SJCRH30 (cell line): ENCODE results near the gene OTOP3. TPM values are rescaled to one million over a fixed set of nuclear protein-coding genes. Genes with fewer than 3 reads are reported as not detected.

ENCODE experiments used
- DNase-seq, 2 experiments: peaks; one replicate each; pipeline ENCODE4 v3.0.0-alpha.2; 2015 to 2020
- H3K27ac ChIP-seq: fragments of 250-450 bp; sonication (Bioruptor Pico); 2 replicates; pipeline ENCODE4 v1.5.1; 2020; ENCODE audit warnings: mild to moderate bottlenecking, moderate library complexity
- H3K27me3 ChIP-seq: fragments of 250-450 bp; sonication (Bioruptor Pico); 2 replicates; pipeline ENCODE4 v1.5.1; 2020; ENCODE audit warnings: mild to moderate bottlenecking, moderate library complexity
- H3K36me3 ChIP-seq: fragments of 250-450 bp; sonication (Bioruptor Pico); 2 replicates; pipeline ENCODE4 v1.5.1; 2020; ENCODE audit warnings: mild to moderate bottlenecking, moderate library complexity
- H3K4me1 ChIP-seq: fragments of 250-450 bp; sonication (Bioruptor Pico); 2 replicates; pipeline ENCODE4 v1.5.1; 2020; ENCODE audit warnings: mild to moderate bottlenecking, moderate library complexity
- H3K4me3 ChIP-seq: fragments of 250-450 bp; sonication (Bioruptor Pico); 2 replicates; pipeline ENCODE4 v1.5.1; 2020; ENCODE audit warnings: mild to moderate bottlenecking, moderate library complexity
- H3K9me3 ChIP-seq: fragments of 250-450 bp; sonication (Bioruptor Pico); replicated peaks from 2 replicates; pipeline ENCODE4 v1.5.1; 2020; ENCODE audit warnings: mild to moderate bottlenecking, moderate library complexity
- total RNA-seq: library from RNA; depleted of rRNA; stranded (reverse); fragments of >200 nt; shearing (Covaris generic); gene quantifications from 2 replicates; pipeline ENCODE4 v1.2.3, GENCODE V29; 2014; rRNA removed

OTOP3 gene, protein sequence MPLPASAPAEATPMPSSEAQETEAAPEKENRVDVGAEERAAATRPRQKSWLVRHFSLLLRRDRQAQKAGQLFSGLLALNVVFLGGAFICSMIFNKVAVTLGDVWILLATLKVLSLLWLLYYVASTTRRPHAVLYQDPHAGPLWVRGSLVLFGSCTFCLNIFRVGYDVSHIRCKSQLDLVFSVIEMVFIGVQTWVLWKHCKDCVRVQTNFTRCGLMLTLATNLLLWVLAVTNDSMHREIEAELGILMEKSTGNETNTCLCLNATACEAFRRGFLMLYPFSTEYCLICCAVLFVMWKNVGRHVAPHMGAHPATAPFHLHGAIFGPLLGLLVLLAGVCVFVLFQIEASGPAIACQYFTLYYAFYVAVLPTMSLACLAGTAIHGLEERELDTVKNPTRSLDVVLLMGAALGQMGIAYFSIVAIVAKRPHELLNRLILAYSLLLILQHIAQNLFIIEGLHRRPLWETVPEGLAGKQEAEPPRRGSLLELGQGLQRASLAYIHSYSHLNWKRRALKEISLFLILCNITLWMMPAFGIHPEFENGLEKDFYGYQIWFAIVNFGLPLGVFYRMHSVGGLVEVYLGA
- not detected in 2 replicates for total RNA-seq

DNA sequence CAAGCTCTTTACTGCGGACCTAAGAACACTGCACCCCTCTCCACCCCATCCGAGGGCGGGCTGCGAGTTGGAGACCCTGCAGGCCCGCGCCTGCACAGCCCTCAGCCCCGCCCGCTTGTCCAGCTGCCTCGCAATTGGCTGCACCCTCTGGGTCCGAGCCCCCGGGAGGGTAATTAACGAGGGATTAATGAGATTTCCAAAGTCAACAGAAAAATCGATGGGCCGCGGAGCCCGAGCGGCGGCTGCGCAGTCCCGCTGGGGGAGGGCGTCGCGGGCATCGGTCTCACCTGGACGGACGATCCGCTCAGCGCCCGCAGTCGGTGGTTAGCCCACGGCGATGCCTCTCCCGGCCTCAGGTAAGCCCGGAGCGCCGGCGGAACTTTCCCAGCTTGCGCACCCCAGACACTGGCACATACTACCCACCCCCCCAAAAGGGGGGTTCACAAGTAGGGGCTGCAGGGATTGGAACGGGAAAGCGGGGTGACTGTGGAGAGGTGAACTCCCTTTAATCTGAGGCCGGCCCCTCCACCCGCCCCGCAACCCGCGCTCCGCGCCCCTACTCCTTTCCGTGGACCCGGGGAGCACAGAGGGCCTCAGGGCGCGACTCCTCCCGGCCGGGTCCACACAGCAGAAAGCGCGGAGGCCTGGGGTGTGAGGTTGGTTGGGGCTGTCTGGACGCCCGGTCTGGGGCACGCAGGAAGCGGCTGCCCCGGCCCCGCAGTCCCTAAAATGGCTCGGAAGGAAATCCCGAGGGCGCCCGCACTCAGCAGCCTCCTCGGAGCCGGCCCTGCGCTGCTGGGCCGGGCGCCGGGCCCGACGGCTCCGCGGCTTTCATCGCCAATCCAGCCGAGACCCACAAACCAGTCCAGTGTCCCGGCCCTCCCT lies at the start of gene OTOP3:
Gene OTOP3 (plus strand): TSS at position 314 of the 885 bp plus-strand sequence. CDS start 24 bp downstream, at position 338.
- Histone ChIP-seq H3K4me1 (no peaks in the 10 kb centered on the region), H3K27ac (no peak within 1 kb of the TSS), H3K36me3 (no peaks in the 10 kb centered on the region), H3K9me3 (no peaks in the 10 kb centered on the region), H3K27me3 (peaks cover 38% of the 10 kb centered on the region), H3K4me3 (no peak within 1 kb of the TSS)
- DNase-seq = no peak

DNA sequence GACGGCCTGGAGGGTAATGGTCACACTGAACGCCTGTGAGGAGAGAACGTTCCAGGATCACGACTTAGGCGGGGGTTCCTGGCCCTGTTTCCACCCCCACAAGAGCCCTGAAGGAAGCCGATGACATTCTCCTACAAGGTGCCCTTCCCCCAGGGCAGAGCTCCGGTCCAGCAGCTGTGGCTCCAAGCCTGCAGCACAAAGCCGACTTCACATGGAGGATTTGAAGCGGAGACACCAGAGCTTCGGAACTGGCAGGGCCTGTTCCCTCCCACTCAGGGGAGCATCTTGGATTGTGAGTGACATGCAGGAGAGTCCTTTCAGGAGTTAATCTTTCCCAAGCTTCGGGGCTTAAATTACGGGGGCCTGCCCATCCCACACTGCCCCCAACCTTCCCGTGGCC lies 47.2 kb upstream of the OTOP3 start:
- H3K27me3 ChIP-seq = peaks cover 52% of the 10 kb centered on the region
- H3K36me3 ChIP-seq = no peaks in the 10 kb centered on the region
- DNase-seq = no peak
- H3K9me3 ChIP-seq = no peaks in the 10 kb centered on the region
- no peak overlapping the region for H3K4me3 ChIP-seq
- no peak overlapping the region for H3K27ac ChIP-seq
- no peaks in the 10 kb centered on the region for H3K4me1 ChIP-seq

DNA sequence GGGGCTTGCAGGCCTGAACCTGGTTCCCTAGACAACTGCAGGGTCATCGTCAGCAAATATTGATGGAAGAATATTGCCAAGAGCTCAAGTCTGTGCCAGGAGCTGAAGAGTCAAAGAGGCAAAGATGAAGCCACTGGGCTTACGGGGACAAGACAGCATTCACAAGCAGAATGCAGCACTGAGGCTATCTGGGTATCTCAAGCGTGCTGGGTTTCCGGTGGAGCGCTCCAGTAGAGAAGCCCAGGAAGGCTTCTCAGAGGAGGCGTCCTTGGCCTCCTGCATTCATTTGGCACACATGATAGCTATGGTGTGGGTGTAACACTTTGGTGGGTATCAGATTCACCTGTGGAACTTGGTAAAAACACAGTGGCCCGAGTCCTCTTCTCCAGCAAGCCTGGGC lies 45.1 kb upstream of the OTOP3 start:
- Histone ChIP-seq H3K4me1 (no peaks in the 10 kb centered on the region), H3K4me3 (no peak overlapping the region), H3K27me3 (peaks cover 56% of the 10 kb centered on the region), H3K9me3 (no peaks in the 10 kb centered on the region), H3K27ac (no peak overlapping the region), H3K36me3 (no peaks in the 10 kb centered on the region)
- DNase-seq = no peak

DNA sequence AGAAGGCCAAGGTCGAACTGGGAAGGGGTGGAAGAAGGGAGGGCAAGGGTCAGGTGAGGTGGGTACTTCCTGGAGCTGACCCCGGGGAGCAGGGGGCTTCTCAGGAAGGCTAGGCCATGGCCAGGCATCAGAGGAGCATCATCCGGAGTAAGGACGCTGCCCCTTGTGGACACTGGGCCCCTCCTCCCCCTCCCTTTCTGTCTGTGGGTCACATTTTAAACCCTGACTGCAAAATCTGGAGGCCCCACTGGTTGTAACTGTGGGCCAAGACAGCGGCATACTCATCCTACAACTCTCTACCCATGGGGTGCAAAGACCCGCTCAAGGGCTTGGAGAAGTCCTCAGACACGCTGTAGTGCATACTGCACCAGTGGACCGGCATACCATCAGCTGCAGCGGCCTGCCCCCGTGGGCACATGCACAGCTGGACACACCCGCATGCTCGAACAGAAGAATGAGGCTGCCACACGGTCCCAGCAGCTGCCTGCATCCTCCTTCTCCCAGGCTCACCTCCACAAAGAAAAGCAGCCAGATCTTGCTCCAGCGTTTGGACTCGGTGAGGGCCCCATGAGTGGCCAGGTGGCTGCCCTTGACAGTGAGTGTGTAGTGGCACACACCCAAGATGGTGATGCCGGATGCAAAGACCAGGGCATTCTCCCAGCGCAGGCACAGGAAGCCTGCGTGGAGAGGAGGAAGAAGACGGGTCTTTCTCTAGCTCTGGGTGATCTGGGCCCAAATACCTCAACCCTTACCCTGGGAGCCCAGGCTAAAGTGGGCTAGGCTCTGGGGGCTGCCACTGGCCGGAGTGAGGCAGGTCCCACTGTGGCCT lies 43.5 kb upstream of the OTOP3 start:
- H3K4me3 ChIP-seq = no peak overlapping the region
- no peaks in the 10 kb centered on the region for H3K36me3 ChIP-seq
- no peaks in the 10 kb centered on the region for H3K9me3 ChIP-seq
- no peaks in the 10 kb centered on the region for H3K4me1 ChIP-seq
- no peak for DNase-seq
- no peak overlapping the region for H3K27ac ChIP-seq
- H3K27me3 ChIP-seq = peaks cover 62% of the 10 kb centered on the region

DNA sequence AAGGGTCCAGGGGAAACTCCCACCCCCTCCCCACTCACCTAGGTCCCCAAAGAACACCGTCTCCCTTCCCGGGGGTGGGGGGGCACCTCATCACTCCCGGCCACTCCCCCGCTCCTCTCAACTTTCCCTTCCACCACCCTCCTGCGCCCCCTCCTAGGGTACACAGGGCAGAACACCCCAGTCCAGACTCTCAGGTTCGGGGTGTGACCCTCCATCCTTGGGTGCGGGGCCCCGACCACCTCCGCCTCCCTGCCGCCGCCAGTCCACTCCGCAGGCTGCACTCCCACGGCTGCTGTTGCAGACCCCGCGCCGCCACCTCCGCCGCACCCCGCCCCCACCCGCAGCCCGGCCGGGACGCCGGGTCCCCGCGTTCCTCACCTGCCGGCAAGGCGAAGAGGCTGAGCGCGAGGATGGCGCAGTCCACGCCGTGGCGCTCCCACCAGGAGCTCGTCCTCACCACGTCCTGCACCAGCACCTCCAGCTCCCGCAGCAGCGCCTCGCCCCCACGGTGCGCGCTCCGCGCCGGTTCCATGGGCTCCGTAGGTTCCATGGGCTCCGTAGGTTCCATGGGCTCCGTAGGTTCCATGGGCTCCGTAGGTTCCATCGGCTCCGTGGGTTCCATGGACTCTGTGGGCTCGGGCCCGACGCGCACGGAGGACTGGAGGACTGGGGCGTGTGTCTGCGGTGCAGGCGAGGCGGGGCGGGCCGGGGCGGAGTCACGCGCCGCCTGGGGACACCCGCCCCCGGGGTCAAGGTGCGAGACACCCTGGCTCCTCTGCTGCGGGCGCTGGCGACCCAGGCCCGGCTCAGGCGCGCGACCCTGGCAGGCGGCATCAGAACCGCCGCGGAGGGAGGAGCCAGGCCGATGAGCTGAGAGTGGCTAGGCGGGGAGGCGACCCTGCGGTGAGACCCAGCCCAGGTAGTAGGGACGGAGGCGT lies 42.5 kb upstream of the OTOP3 start, which contains the start of gene FADS6:
Gene FADS6 (minus strand): TSS at position 660 of the 938 bp plus-strand sequence. CDS start 38 bp downstream, at position 622.
- Histone ChIP-seq H3K27ac (no peak within 1 kb of the TSS), H3K4me3 (no peak within 1 kb of the TSS), H3K9me3 (no peaks in the 10 kb centered on the region), H3K36me3 (no peaks in the 10 kb centered on the region), H3K27me3 (peaks cover 59% of the 10 kb centered on the region), H3K4me1 (no peaks in the 10 kb centered on the region)
- no peak for DNase-seq

DNA sequence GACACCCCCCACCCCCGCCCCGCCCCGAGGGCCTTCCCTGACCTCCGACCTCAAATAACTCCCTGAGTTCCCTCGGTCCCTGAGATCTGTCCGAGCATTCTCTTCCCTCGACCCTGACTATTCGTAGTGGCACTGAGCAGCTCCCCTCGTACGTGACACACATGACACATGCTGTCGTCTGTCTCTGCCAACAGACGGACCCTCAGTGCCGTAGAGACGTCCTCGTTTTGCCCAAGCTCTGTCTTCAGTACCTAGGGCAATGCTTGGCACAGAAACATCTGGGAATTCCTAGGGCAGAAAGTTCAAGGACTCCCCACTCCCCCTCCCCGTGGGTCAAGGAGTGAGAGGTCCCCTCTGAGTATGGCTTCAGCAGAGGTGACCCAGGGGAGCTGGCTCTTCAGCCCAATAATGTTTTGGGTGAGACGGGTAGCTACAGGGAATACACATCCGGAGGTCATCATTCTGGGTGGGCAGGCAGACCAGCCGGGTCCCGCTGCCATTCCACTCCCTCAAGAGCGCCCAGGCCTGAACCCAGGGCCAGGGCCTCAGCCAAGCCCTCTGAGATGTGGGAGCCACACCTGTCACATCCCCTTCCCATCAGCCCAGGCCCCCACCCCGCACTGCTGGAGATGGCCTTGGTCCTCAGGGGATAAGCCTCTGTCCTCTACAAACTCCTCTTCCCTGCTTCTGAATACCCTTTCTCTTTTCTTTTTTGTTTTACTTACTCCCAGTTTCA lies 41.6 kb upstream of the OTOP3 start:
- no peaks in the 10 kb centered on the region for H3K4me1 ChIP-seq
- no peaks in the 10 kb centered on the region for H3K36me3 ChIP-seq
- H3K4me3 ChIP-seq = no peak overlapping the region
- H3K9me3 ChIP-seq = no peaks in the 10 kb centered on the region
- no peak for DNase-seq
- H3K27ac ChIP-seq = no peak overlapping the region
- peaks cover 59% of the 10 kb centered on the region for H3K27me3 ChIP-seq

DNA sequence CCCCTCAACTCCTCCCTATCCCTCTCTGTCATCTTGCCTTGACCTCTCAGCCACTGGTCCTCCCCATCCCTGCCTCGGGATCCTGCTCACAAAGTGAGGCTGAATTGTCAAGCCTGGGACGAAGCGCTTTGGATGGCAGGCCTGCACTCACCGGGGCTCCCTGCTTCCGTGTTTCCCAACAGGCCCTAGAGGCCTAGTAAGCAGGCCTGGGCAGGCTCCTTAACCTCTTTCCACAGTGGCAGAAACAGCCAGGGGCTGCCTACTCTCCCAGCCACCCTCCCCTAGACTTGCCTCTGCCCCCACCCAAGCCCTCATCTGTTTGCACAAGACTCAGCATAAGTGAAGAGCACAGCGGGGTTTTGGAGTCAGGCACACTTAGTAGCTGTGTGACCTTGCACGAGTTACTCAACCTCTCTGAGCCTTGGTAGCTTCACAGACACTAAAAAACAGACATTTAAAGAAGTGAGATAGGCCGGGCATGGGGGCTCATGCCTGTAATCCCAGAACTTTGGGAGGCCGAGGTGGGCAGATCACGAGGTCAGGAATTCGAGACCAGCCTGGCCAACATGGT lies 37.2 kb upstream of the OTOP3 start:
- Histone ChIP-seq H3K4me3 (no peak overlapping the region), H3K36me3 (no peaks in the 10 kb centered on the region), H3K27me3 (peaks cover 60% of the 10 kb centered on the region), H3K4me1 (no peaks in the 10 kb centered on the region), H3K9me3 (no peaks in the 10 kb centered on the region), H3K27ac (no peak overlapping the region)
- DNase-seq = no peak

DNA sequence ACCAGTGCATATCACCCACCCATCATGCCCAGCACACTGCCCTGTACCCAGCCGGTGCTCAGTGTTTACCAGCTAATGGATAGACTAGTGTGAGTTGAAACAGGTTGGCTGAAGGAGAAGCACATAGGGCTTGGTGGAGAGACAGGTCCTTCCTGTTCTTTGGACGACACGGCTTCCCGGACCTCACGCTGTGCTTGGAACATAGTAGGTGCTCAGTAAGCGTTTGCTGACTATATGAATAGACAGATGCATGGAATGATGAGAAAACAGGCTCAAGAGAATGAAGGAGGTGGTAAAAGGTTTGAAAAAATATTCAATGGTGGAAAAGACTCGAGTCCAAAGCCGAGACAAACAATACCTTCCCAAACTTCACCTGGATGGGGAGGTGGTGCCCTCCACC lies 35.5 kb upstream of the OTOP3 start:
- Histone ChIP-seq H3K4me1 (no peaks in the 10 kb centered on the region), H3K27ac (no peak overlapping the region), H3K4me3 (no peak overlapping the region), H3K9me3 (no peaks in the 10 kb centered on the region), H3K36me3 (no peaks in the 10 kb centered on the region), H3K27me3 (peaks cover 60% of the 10 kb centered on the region)
- no peak for DNase-seq

DNA sequence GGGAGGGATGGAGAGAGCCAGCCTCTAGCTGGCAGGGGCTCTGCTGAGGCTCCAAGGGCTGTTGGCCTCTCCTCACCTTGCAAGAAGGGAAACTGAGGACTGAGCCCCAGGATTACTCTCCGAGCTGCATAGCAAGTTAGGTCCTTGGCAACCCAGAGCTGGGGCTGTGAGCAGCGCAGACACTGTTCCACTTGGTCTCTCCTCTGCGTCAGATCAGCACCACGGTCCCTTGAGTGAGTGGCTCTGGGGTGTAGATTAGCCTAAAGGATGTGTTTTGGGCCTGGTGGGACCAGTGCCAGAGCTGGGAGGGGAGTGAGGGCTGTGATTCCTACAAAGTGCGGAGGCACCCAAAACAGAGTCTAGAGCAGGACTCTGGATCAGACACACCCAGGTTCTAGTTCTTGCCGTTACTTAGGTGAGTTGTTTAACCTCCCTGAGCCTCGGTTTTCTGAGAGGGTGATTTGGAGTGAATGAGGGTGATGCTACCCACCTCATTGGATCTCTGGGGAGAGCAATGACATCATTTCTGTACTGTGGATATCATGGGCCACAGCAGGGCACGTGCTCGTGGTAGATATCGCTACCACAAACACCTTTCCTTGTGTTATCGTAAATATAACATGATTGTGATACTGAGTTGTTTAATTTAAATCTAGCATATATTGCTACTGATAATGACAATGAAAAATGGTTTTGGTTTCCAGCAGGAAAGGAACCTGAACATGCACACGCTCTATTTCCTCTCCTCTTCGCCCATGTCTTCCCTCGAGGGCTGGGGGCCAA lies 34.2 kb upstream of the OTOP3 start:
- H3K36me3 ChIP-seq = no peaks in the 10 kb centered on the region
- DNase-seq = no peak
- H3K27me3 ChIP-seq = peaks cover 49% of the 10 kb centered on the region
- H3K9me3 ChIP-seq = 0 out of 2 replicates have a peak, but pooled peaks cover 2% of the 10 kb centered on the region
- H3K27ac ChIP-seq = no peak overlapping the region
- no peak overlapping the region for H3K4me3 ChIP-seq
- no peaks in the 10 kb centered on the region for H3K4me1 ChIP-seq

DNA sequence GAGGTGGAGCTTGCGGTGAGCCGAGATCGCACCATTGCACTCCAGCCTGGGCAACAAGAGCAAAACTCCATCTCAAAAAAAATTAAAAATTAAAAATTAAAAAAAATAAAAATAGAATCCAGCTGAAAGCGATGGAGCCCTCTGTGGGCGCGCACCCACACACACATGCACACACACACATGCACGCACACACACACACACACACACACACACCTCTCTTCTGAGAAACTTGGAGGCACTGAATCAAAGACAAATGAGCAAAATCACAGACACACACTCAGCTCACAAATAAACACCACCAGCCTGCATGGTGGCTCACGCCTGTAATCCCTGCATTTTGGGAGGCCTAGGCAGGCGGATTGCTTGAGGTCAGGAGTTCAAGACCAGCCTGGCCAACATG lies 32.7 kb upstream of the OTOP3 start:
- H3K4me3 ChIP-seq = no peak overlapping the region
- H3K36me3 ChIP-seq = no peaks in the 10 kb centered on the region
- no peaks in the 10 kb centered on the region for H3K4me1 ChIP-seq
- no peak for DNase-seq
- 0 out of 2 replicates have a peak, but pooled peaks cover 3% of the 10 kb centered on the region for H3K9me3 ChIP-seq
- H3K27ac ChIP-seq = no peak overlapping the region
- H3K27me3 ChIP-seq = peaks cover 44% of the 10 kb centered on the region

DNA sequence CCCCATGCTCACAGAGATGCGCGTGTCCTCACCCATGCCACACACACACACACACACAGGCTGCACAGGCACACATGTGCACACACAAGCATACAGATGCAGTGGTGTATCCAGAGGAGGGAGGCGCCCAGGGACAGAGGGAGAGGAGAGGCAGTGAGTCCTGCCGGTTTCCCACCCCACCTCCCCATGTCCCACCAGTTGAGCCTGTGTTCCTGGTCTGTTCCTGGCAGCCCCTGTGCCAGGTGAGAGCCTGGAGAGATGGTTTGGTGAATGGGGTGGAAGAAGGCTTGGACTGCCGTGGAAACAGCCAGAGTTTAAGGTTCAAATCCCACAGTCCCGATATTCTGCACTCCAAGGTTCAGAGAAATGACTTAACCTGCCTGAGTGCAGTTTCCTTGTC lies 32.0 kb upstream of the OTOP3 start:
- H3K4me3 ChIP-seq = no peak overlapping the region
- 0 out of 2 replicates have a peak, but pooled peaks cover 3% of the 10 kb centered on the region for H3K9me3 ChIP-seq
- peaks cover 44% of the 10 kb centered on the region for H3K27me3 ChIP-seq
- DNase-seq = no peak
- H3K4me1 ChIP-seq = no peaks in the 10 kb centered on the region
- H3K36me3 ChIP-seq = no peaks in the 10 kb centered on the region
- no peak overlapping the region for H3K27ac ChIP-seq
